K562 (cell line): Measurements from ENCODE around the gene KPNA1. TPM values are rescaled to one million over a fixed set of nuclear protein-coding genes. Genes with fewer than 3 reads are reported as not detected.

Source experiments
- CHD7 ChIP-seq: fragments of 200-600 bp; sonication (generic); IDR thresholded peaks from one replicate; pipeline ENCODE4 v1.6.1; 2012; ENCODE audit warnings: mild to moderate bottlenecking, low read depth, low read length, inconsistent platforms
- DLX4 ChIP-seq: fragments of 250-450 bp; sonication (Bioruptor Pico); IDR thresholded peaks from 2 replicates; pipeline ENCODE4 v1.6.1; 2021; ENCODE audit warnings: mild to moderate bottlenecking
- FIP1L1 ChIP-seq: fragments of 200-400 bp; formaldehyde crosslinking; IDR thresholded peaks from 2 replicates; pipeline ENCODE4 v1.6.1; 2018; ENCODE audit warnings: mild to moderate bottlenecking, low read depth, low read length; ENCODE audit not compliant: poor library complexity, severe bottlenecking
- FOXP1 ChIP-seq: sonication (generic); formaldehyde crosslinking; IDR thresholded peaks from 2 replicates; pipeline ENCODE4 v1.8.0; 2022; ENCODE audit warnings: mild to moderate bottlenecking, missing genetic modification reagents
- LCOR ChIP-seq: sonication (generic); formaldehyde crosslinking; IDR thresholded peaks from 2 replicates; pipeline ENCODE4 v1.8.0; 2022; ENCODE audit warnings: mild to moderate bottlenecking, missing genetic modification reagents
- NFIX ChIP-seq: fragments of 250-450 bp; sonication (Bioruptor Pico); IDR thresholded peaks from 2 replicates; pipeline ENCODE4 v1.4.0; 2020; ENCODE audit warnings: low read depth, mild to moderate bottlenecking, moderate library complexity
- PYGO2 ChIP-seq: fragments of 450-650 bp; IDR thresholded peaks from 2 replicates; pipeline ENCODE4 v1.6.1; 2016; ENCODE audit warnings: mild to moderate bottlenecking, missing genetic modification characterization, moderate library complexity, missing compliant biosample characterization
- TCF15 ChIP-seq: fragments of 250-450 bp; sonication (Bioruptor Pico); IDR thresholded peaks from 2 replicates; pipeline ENCODE4 v1.8.0; 2022; ENCODE audit warnings: moderate library complexity, mild to moderate bottlenecking, inconsistent platforms
- THAP7 ChIP-seq: fragments of 250-450 bp; sonication (Bioruptor Pico); IDR thresholded peaks from 2 replicates; pipeline ENCODE4 v1.5.0; 2021
- ZNF12 ChIP-seq: sonication (generic); formaldehyde crosslinking; IDR thresholded peaks from 2 replicates; pipeline ENCODE4 v1.4.0; 2020; ENCODE audit warnings: mild to moderate bottlenecking, missing genetic modification reagents
- ZNF347 ChIP-seq: fragments of 450-650 bp; formaldehyde crosslinking; IDR thresholded peaks from 2 replicates; pipeline ENCODE4 v1.4.0; 2020; ENCODE audit warnings: low read depth, mild to moderate bottlenecking, moderate library complexity
- polyA plus RNA-seq, 8 experiments: library from polyadenylated mRNA; depleted of rRNA in 4 of 8; stranded (reverse) in 5 of 8; unstranded in 3 of 8; fragments of >200 nt; fragmentation: Nextera tagmentation in 2 of 8; fragmentation: Illumina TruSeq in 1 of 8; extraction: Ambion mirVana in 2 of 8; extraction: Trizol in 1 of 8; gene quantifications; 2 replicates each; pipeline versions ENCODE4 v1.2.1 to v1.2.3, GENCODE V29; 2011 to 2014; ENCODE audit warnings: inconsistent platforms in 1 of 8, missing spikeins in 1 of 8
- total RNA-seq, 7 experiments: library from RNA; depleted of rRNA in 6 of 7; stranded (reverse); fragments of >200 nt in 6 of 7; fragmentation: Illumina TruSeq in 2 of 7; extraction: Trizol in 2 of 7; gene quantifications; 2 replicates each; pipeline versions ENCODE4 v1.2.1 to v1.2.3, GENCODE V29; 2011 to 2021; ENCODE audit warnings: low replicate concordance in 1 of 7

KPNA1 gene
- total and polyA plus RNA-seq, 9 of the 15 experiments (the other 6 are each of a cell fraction or from before 2014, with no cell fraction given), result 9.3 to 53.8 (median 33.5) TPM

GRCh38 chr3:122383771-122384697, 130.7 kb downstream of the KPNA1 start, which contains the start of gene FAM162A (continued):
- TF ChIP-seq CHD7 (no peak), THAP7 (CRISPR knock-in tag) (no peak), PYGO2 (tag) (no peak), ZNF12 (CRISPR knock-in tag) (no peak), DLX4 (CRISPR knock-in tag) (no peak), NFIX (no peak), ZNF347 (CRISPR knock-in tag) (no peak), FOXP1 (CRISPR knock-in tag) (no peak), FIP1L1 (peak; percentile 43), LCOR (CRISPR knock-in tag) (no peak), TCF15 (no peak)
